K562 treated with DMSO at 1 percent for 12 hours (cell line): ENCODE measurements around the gene FAM98C. TPM values are rescaled to one million over a fixed set of nuclear protein-coding genes. Genes with fewer than 3 reads are reported as not detected.

Experiments
- total RNA-seq: library from RNA; unstranded; fragments of 300-600 nt; gene quantifications from 2 replicates; pipeline ENCODE4 v1.2.3, GENCODE V29; 2022; ENCODE audit not compliant: insufficient read depth

The FAM98C gene
- 35.3 and 45.5 TPM in 2 replicates for total RNA-seq

DNA sequence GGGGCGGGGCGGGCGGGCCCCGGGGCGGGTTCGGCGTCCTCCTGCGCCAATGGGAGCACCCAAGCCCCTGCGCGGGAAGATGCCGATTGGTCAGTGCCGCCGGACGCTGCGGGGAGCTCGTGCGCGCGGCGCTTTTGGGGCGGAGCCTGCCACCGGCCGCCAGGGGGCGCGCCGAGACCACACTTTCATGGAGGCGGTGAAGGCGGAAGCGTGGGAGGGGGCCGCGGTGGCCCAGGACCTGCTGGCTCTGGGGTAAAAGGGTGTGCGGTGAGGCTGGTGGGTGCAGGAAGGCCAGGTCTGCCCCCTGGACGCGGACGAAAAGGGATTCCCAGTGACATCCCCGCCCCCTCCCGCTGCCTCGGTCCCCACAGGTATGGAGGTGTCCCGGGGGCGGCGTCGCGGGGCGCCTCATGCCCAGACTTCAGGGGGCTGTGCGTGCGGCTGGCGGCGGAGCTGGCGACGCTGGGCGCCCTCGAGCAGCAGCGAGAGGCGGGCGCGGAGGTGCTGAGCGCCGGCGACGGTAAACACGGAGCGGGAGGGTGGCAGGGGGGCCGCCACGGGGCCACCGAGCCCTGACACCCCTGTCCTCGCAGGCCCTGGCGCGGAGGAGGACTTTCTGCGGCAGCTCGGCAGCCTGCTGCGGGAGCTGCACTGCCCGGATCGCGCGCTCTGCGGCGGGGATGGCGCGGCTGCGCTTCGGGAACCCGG, at the start of gene FAM98C:
TSS of gene FAM98C (plus strand) at position 127 of the 708 bp plus-strand sequence. CDS start at position 188, 61 bp downstream.

DNA sequence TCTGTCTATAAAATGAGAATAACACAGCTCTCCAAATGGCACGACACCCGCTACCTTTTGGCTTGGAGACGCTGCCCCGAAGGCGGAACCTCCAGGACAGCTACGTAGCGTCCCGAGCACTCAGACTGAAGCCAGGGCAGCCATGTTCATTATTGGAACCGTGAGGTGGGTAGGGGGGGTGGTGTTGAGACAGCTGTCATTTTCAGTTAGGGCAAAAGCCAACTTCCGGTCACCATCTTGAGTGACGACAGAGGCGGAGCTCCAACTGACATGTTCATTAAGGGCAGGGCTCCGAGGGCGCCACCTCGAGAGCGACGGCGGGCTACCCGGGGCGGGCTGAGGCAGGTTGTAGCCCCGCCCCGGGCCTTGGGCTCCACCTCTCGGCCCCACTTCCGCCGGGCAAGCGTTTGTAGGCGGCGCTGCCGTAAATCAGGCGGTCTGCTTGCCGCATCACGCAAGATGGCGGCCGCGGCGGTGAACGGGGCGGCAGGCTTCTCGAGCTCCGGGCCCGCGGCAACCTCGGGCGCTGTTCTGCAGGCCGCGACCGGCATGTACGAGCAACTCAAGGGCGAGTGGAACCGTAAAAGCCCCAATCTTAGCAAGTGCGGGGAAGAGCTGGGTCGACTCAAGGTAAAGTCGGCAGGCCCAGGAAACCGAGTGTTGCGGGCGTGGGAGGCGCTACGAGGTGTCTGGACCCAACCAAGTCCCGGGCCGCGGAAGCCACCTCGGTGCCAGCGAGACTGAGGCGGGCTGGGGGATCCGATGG, 28.4 kb upstream of the FAM98C start, which contains the start of gene PSMD8:
TSS of gene PSMD8 (plus strand) at position 240 of the 766 bp plus-strand sequence. CDS start at position 271, 31 bp downstream.

DNA sequence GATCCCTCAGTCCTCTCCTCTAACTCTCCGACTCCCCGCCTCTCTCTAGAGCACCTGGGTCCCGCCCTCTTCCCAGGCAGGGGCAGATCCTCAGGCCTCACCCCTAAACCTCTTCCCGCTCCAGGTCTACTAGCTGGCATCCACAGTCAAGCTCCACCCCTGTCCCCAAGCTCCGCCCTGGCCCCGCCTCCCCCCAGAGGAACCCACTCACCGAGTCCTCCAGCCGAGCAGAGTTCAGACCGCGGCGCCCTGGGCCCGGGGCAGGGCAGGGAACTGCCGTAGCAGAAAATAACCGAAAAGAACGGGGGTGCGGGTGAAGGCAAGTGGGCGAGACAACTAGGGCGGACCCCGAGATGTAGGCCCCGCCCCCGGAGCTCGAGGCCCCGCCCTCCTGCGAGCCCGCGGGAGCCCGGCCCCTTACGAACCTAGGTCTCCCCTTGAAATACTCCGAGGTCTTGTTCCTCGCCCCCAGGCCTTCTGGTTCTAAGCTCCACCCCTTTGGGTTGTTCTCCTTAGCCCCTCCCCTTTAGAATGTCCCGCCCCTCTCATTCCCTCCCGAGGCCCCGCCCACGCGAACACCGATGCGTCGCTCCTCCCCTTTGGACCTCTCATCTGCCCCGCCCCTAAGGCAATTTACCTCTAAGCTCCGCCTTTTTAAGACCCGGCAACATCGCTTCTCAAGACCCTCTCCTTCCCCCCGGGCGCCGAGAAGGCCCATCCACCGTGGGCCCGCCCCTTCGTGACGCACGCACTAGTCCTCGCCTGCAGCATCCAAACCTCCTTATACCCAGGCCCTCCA, 15.1 kb upstream of the FAM98C start, which contains the start of gene GGN:
TSS of gene GGN (minus strand) at position 485 of the 799 bp plus-strand sequence. CDS start 773 bp downstream, outside the sequence.

DNA sequence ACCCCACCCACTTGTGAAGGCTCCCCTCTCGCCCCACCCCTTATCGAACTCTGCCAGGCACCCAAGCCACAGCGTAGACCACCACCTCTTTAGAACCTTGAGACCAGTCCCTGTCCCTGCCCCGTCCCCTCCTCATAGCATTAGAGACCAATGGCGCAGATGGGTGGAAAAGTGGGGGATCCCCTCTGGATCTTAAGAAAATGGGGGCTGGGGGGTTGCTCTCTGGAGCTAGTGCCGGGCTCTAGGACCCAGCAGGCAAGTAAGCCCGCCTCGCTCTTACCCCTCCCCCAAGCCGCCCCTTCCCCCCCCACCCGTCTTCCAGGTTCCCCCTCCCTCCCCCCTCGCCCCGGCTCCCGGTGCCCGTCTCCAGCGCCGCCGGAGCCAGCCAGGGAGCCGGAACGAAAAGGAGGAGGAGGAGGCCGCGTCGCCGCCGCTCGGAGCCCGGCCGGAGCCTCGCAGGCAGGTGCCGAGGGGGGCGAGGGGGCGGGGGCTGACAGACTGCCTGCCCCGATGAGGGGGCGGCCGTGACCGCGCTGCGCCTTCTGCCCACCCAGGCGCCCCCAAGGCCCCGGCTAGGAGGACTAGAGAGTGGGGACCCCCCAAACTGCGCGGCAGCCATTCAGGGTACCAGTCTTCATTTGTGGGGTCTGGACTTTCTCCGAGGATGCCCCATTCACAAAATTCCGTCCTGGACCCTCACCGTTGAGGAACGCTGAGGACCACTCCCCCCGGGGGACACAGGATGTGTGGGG, 14.4 kb upstream of the FAM98C start, which contains the start of gene SPRED3:
TSS of gene SPRED3 (plus strand) at position 349 of the 752 bp plus-strand sequence. CDS start 1,606 bp downstream, outside the sequence.

DNA sequence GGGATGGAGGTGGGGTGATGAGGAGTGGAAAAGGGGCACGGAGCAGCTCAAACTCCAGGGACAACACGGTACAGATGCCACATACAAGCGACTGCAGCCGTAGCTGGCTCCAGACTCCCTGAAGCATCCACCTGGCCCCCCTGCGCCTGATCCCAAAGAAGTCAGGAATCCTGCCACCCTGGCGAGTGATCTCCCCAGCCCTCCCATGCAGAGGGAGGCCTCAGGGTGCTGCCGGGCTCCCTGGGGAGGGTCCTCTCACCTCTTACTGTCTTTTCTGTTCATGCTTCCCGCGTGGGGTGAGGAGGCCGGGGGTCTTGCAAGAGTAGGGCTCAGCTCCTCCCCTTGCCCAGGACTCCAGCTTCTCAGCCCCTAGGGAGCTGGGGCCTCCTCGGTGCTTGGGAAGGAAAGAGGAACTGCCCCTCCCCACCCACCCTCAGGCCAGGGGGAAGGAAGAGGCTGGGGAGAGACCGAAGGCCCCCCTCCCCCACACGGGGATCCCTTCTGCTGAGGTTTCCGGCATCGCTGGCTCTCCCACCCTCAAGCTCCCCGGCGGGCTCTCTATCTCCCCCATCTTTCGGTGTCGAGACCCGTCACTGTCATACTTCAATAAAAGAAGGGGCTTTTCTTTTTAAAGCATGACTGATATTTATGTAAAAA, 23.0 kb downstream of the FAM98C start, which contains the start of gene RASGRP4:
TSS of gene RASGRP4 (minus strand) at position 410 of the 657 bp plus-strand sequence. CDS start at position 282, 128 bp downstream.

DNA sequence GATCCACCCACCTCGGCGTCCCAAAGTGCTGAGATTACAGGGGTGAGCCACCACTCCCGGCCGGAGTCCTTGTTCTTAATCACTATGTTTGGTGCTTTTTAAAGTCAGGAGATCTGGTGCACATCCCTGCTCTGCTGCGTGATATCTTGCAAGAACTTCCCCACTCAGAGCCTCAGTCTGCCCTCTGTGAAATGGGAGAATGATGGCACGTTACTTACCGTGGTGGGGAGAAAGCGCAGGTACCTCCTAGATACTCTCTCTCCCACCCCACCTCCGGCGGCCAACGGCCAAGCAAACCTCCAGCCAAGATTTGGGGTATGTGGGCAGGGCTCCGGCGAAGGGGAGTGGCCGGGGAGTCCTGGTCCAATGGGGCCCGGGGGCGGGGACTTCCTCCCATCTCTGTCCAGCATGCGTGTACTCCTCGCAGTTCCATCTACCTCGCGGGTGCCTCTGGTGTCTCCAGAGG, 30.4 kb downstream of the FAM98C start, which contains the start of gene RYR1:
TSS of gene RYR1 (plus strand) at position 424 of the 466 bp plus-strand sequence. CDS start 139 bp downstream, outside the sequence.

Other genes starting within 250 kb of the FAM98C start
- 1.1 and 1.4 TPM in 2 replicates for gene DPF1, start 178.9 kb upstream of the FAM98C start, total RNA-seq
- gene PPP1R14A, start 146.7 kb upstream of the FAM98C start, total RNA-seq: 38.8 and 79.9 TPM in 2 replicates
- gene SPINT2, start 138.5 kb upstream of the FAM98C start, total RNA-seq: not detected in 2 replicates
- gene C19orf33, start 98.8 kb upstream of the FAM98C start, total RNA-seq: not detected in 2 replicates
- gene YIF1B, start 87.1 kb upstream of the FAM98C start, total RNA-seq: 286 and 399 TPM in 2 replicates
- 0.20 TPM in 1 of 2 replicates, not detected in the other for gene KCNK6, start 83.2 kb upstream of the FAM98C start, total RNA-seq
- 0.94 TPM in 1 of 2 replicates, not detected in the other for gene CATSPERG, start 67.3 kb upstream of the FAM98C start, total RNA-seq
- 304 and 323 TPM in 2 replicates for gene PSMD8, start 28.5 kb upstream of the FAM98C start, total RNA-seq
- 0.61 and 1.0 TPM in 2 replicates for gene GGN, start 15.1 kb upstream of the FAM98C start, total RNA-seq
- 0.63 and 1.7 TPM in 2 replicates for gene SPRED3, start 14.4 kb upstream of the FAM98C start, total RNA-seq
- gene RASGRP4, start 23.1 kb downstream of the FAM98C start, total RNA-seq: 8.8 and 19.0 TPM in 2 replicates
- gene RYR1, start 30.6 kb downstream of the FAM98C start, total RNA-seq: 0.57 and 7.7 TPM in 2 replicates
- gene MAP4K1, start 214.9 kb downstream of the FAM98C start, total RNA-seq: 0.46 TPM in 1 of 2 replicates, not detected in the other
- 599 and 724 TPM in 2 replicates for gene EIF3K, start 216.1 kb downstream of the FAM98C start, total RNA-seq
- gene ACTN4, start 244.6 kb downstream of the FAM98C start, total RNA-seq: 213 and 290 TPM in 2 replicates